ENCODE data around the gene PLCB2. TPM values are rescaled to one million over a fixed set of nuclear protein-coding genes. Genes with fewer than 3 reads are reported as not detected.

PLCB2 gene
- total RNA-seq, 2 donors from 2014 or later = 4.4 to 5.3 TPM

DNA sequence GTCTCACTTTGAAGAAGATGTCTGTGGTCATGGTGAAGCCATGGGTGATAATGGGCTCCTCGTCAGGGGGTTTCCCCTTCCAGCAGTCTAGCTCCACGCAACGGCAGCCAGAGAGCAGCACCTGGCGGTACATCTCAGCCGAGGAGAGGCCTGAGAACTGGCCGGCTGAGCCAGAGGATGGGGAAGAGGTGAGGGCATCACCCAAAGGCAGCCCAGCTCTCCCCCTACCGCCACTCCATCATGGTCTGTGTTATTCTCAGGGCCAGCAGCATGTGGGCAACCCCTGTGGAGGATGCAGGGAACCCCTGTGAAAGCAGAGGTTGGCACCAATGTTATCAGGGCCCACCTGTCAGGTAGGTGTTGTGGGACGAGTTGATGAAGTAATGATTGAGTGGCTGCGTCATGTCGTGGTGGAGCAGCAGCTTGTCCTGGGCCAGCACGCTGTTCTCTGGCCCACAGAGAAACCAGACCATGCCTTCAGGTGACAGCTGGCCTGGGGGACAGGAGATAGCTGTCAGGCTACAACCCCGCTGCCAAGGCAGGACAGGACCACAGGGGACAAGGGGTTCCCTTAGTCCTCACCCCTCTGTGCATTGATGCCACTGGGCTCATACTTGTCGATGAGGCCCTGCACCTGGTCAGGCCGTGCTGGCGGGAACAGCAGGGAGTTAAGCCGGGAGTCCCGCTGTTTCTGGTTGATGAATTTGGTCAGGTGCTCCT, 9.4 kb downstream of the PLCB2 start:
- H3K36me3 Mint-ChIP-seq (ENCODE audit: low read depth) = peaks cover 2% of the 10 kb centered on the region
- no peak for DNase-seq
- H3K4me1 ChIP-seq (ENCODE audit: control insufficient read depth, insufficient read depth, low read length) = no peaks in the 10 kb centered on the region
- H3K9me3 Mint-ChIP-seq = peaks cover 14% of the 10 kb centered on the region
- H3K4me1 Mint-ChIP-seq = peaks cover 20% of the 10 kb centered on the region
- peaks cover 4% of the 10 kb centered on the region for H3K9me3 ChIP-seq (ENCODE audit: control insufficient read depth, low read length)
- no peak overlapping the region for H3K27ac ChIP-seq (ENCODE audit: low read depth, low read length)
- WGBS, 2 experiments (ENCODE audit: insufficient coverage in 1 of 2, insufficient read length in 1 of 2) = 92% methylated on average over 9 to 17 of the region's 17 CpGs
- H3K36me3 ChIP-seq (ENCODE audit: control insufficient read depth, insufficient read depth, low read length) = no peaks in the 10 kb centered on the region
- H3K4me3 ChIP-seq (ENCODE audit: low read length) = no peak overlapping the region
- H3K4me3 Mint-ChIP-seq = no peak overlapping the region
- TF ChIP-seq, protein P1, sequence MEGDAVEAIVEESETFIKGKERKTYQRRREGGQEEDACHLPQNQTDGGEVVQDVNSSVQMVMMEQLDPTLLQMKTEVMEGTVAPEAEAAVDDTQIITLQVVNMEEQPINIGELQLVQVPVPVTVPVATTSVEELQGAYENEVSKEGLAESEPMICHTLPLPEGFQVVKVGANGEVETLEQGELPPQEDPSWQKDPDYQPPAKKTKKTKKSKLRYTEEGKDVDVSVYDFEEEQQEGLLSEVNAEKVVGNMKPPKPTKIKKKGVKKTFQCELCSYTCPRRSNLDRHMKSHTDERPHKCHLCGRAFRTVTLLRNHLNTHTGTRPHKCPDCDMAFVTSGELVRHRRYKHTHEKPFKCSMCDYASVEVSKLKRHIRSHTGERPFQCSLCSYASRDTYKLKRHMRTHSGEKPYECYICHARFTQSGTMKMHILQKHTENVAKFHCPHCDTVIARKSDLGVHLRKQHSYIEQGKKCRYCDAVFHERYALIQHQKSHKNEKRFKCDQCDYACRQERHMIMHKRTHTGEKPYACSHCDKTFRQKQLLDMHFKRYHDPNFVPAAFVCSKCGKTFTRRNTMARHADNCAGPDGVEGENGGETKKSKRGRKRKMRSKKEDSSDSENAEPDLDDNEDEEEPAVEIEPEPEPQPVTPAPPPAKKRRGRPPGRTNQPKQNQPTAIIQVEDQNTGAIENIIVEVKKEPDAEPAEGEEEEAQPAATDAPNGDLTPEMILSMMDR (conservative IDR thresholded peaks at IDR 0.05) = no peak
- H3K27me3 Mint-ChIP-seq (ENCODE audit: insufficient read depth) = peaks cover 61% of the 10 kb centered on the region
- H3K27me3 ChIP-seq (ENCODE audit: control insufficient read depth, insufficient read depth, low read length, poor library complexity, severe bottlenecking) = peaks cover 43% of the 10 kb centered on the region
- H3K27ac Mint-ChIP-seq = no peak overlapping the region
- H3K9ac ChIP-seq (ENCODE audit: extremely low read depth, low read length, poor library complexity, severe bottlenecking) = no peak overlapping the region

DNA sequence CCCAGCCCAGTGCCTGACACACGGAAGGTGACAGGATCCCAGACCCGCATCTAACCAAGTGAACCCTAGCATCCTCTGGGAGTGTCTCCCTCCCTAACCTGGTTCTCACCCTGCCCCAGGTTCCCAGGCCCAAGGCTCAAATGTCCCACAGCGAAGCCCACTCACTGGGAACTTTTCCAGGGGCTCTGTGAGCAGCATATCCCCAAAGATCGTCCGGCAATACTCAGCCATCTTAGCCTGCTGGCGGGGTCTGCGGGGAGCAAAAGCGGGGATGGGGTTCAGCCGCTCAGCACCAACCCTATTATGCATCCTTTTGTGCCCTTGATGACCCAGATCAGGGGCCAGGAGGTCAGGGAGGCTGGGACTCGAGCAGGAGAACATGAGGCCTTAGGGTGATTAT, 10.4 kb downstream of the PLCB2 start:
- 92 to 94% methylated on average over 8 to 10 of the region's 10 CpGs for WGBS, 2 experiments (ENCODE audit: insufficient coverage in 1 of 2, insufficient read length in 1 of 2)
- DNase-seq = no peak
- H3K9me3 Mint-ChIP-seq = peaks cover 14% of the 10 kb centered on the region
- peaks cover 2% of the 10 kb centered on the region for H3K36me3 Mint-ChIP-seq (ENCODE audit: low read depth)
- H3K27ac ChIP-seq (ENCODE audit: low read depth, low read length) = no peak overlapping the region
- no peaks in the 10 kb centered on the region for H3K36me3 ChIP-seq (ENCODE audit: control insufficient read depth, insufficient read depth, low read length)
- H3K9ac ChIP-seq (ENCODE audit: extremely low read depth, low read length, poor library complexity, severe bottlenecking) = no peak overlapping the region
- TF ChIP-seq, protein P1 (conservative IDR thresholded peaks at IDR 0.05) = no peak
- H3K27me3 Mint-ChIP-seq (ENCODE audit: insufficient read depth) = peaks cover 71% of the 10 kb centered on the region
- no peak overlapping the region for H3K4me3 Mint-ChIP-seq
- no peak overlapping the region for H3K27ac Mint-ChIP-seq
- H3K4me1 ChIP-seq (ENCODE audit: control insufficient read depth, insufficient read depth, low read length) = no peaks in the 10 kb centered on the region
- H3K27me3 ChIP-seq (ENCODE audit: control insufficient read depth, insufficient read depth, low read length, poor library complexity, severe bottlenecking) = peaks cover 53% of the 10 kb centered on the region
- H3K4me1 Mint-ChIP-seq = peaks cover 20% of the 10 kb centered on the region
- H3K4me3 ChIP-seq (ENCODE audit: low read length) = no peak overlapping the region
- H3K9me3 ChIP-seq (ENCODE audit: control insufficient read depth, low read length) = peaks cover 4% of the 10 kb centered on the region

DNA sequence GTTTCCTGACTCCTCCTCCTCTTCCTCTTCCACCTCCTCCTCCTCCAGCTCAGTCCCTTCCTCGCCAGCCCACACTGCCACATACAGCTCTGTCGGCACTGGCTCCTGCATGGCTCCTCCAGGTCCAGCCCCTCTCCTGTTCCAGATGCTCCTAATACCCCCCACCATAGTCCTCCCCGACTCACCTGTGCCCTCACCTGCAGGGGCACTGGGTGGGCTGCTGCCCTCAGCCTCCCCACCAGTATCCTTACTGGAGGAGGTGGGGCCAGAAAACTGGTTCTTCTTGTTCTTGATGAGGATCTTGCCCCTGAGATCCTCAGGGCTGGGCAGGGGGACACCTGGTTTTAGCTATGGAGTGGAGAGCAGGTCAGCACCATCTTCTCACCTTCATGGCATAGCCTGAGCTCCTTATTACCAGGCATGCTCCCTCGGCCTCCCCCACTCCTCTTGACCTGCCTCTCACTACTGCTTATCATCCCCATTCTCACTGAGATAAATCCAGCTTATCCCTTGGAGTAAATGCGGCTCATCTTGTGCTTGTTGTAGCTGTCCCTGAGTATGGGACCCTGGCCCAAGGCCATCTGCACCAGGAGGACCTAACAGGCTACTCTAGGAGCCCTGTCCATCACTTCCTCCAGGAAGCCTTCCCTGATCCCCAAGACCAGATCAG, 11.0 kb downstream of the PLCB2 start:
- peaks cover 14% of the 10 kb centered on the region for H3K9me3 Mint-ChIP-seq
- Histone ChIP-seq H3K4me3 (ENCODE audit: low read length) (no peak overlapping the region), H3K4me1 (ENCODE audit: control insufficient read depth, insufficient read depth, low read length) (no peaks in the 10 kb centered on the region), H3K27ac (ENCODE audit: low read depth, low read length) (no peak overlapping the region), H3K9me3 (ENCODE audit: control insufficient read depth, low read length) (peaks cover 4% of the 10 kb centered on the region), H3K9ac (ENCODE audit: extremely low read depth, low read length, poor library complexity, severe bottlenecking) (no peak overlapping the region), H3K36me3 (ENCODE audit: control insufficient read depth, insufficient read depth, low read length) (no peaks in the 10 kb centered on the region), H3K27me3 (ENCODE audit: control insufficient read depth, insufficient read depth, low read length, poor library complexity, severe bottlenecking) (peaks cover 60% of the 10 kb centered on the region)
- no peak overlapping the region for H3K27ac Mint-ChIP-seq
- H3K27me3 Mint-ChIP-seq (ENCODE audit: insufficient read depth) = peaks cover 76% of the 10 kb centered on the region
- peaks cover 2% of the 10 kb centered on the region for H3K36me3 Mint-ChIP-seq (ENCODE audit: low read depth)
- peaks cover 17% of the 10 kb centered on the region for H3K4me1 Mint-ChIP-seq
- no peak overlapping the region for H3K4me3 Mint-ChIP-seq
- WGBS, 2 experiments (ENCODE audit: insufficient coverage in 1 of 2, insufficient read length in 1 of 2) = 83 to 90% methylated on average over 2 to 5 of the region's 5 CpGs
- TF ChIP-seq, protein P1 (conservative IDR thresholded peaks at IDR 0.05) = no peak
- no peak for DNase-seq
